Right lobe of liver (tissue), 4 donors: ENCODE measurements around the gene ERC2.

ENCODE experiments used
- CTCF ChIP-seq, 4 donors: fragments of 200-600 bp in 3 of 4; fragments of 450-650 bp in 1 of 4; IDR thresholded peaks; one replicate each; pipeline versions ENCODE4 v1.5.1 to v1.8.0; 2016 to 2022; ENCODE audit warnings: antibody characterized with exemption in 4 of 4, mild to moderate bottlenecking in 2 of 4
- POLR2A ChIP-seq: fragments of 450-650 bp; IDR thresholded peaks from one replicate; pipeline ENCODE4 v1.6.1; 2017; ENCODE audit warnings: antibody characterized with exemption, mild to moderate bottlenecking
- donor health status: DM: no; HTN: no; CAD: no.
- donor health status: DM: no; HTN: no; CAD: no.
- donor health status: DM: no; HTN: yes; CAD: no.

- TF ChIP-seq CTCF (IDR thresholded peaks at IDR 0.05) (no peak), POLR2A (no peak)
These were observed 398.5 kb downstream of the ERC2 start for GRCh38 chr3:56069766-56070165.
